RCC 7860 (cell line): ENCODE data around the gene PARL.
"Not testable (repeated sequence)": the region's sequence is repeated elsewhere in the genome, so short reads cannot be mapped to it uniquely, and the experiment has no call there.

ENCODE experiments used
- DNase-seq: peaks from one replicate; pipeline ENCODE4 v3.0.0-alpha.2; 2015; ENCODE audit warnings: low spot score
- FAIRE-seq: peaks from 2 replicates; lab custom pipeline; 2012; peaks lifted over from hg19 to GRCh38; lab: Jason Lieb, UNC

PARL gene

GRCh38 chr3:183906234-183906921 is 21.7 kb upstream of the PARL start:
- no peak for FAIRE-seq

GRCh38 chr3:183904833-183905780 is 20.4 kb upstream of the PARL start:
- no peak for FAIRE-seq
- no peak for DNase-seq

More at GRCh38 chr3:183906234-183906921, 21.7 kb upstream of the PARL start:
- no peak for DNase-seq

GRCh38 chr3:183898028-183898431 is 13.3 kb upstream of the PARL start:
- no peak for FAIRE-seq
- no peak for DNase-seq

GRCh38 chr3:183897606-183898005 is 12.9 kb upstream of the PARL start:
- DNase-seq (no peak), FAIRE-seq (no peak)

GRCh38 chr3:183896610-183897009 is 11.9 kb upstream of the PARL start:
- FAIRE-seq (no peak), DNase-seq (no peak)

GRCh38 chr3:183896184-183896583 is 11.5 kb upstream of the PARL start:
- FAIRE-seq (no peak), DNase-seq (no peak)

- DNase-seq (no peak), FAIRE-seq (no peak)
Observed at GRCh38 chr3:183895774-183896173, 11.1 kb upstream of the PARL start.

- peak; percentile 51 for DNase-seq
- peak; percentile 65 for FAIRE-seq
Observed at GRCh38 chr3:183895296-183895695, 10.6 kb upstream of the PARL start.

GRCh38 chr3:183892610-183893214 is 8.0 kb upstream of the PARL start:
- DNase-seq (no peak), FAIRE-seq (no peak)

- no peak for DNase-seq
- no peak for FAIRE-seq
Observed at GRCh38 chr3:183885766-183886165, 1.1 kb upstream of the PARL start.

- no peak for DNase-seq
- no peak for FAIRE-seq
Observed at GRCh38 chr3:183884097-183884426, 618 bp downstream of the PARL start.

GRCh38 chr3:183883291-183884096 is 1.2 kb downstream of the PARL start:
- FAIRE-seq: no peak
- DNase-seq: no peak

GRCh38 chr3:183880121-183880520 is 4.6 kb downstream of the PARL start:
- no peak for DNase-seq

GRCh38 chr3:183879243-183879642 is 5.4 kb downstream of the PARL start:
- FAIRE-seq: no peak
- DNase-seq: no peak

More at GRCh38 chr3:183880121-183880520, 4.6 kb downstream of the PARL start:
- no peak for FAIRE-seq

GRCh38 chr3:183878071-183878470 is 6.6 kb downstream of the PARL start:
- no peak for DNase-seq
- FAIRE-seq: no peak

GRCh38 chr3:183877227-183877626 is 7.5 kb downstream of the PARL start:
- FAIRE-seq, DNase-seq: not testable (repeated sequence)

- FAIRE-seq (no peak), DNase-seq (no peak)
Observed at GRCh38 chr3:183875411-183875810, 9.3 kb downstream of the PARL start.

- FAIRE-seq: no peak
- no peak for DNase-seq
Observed at GRCh38 chr3:183873914-183874313, 10.8 kb downstream of the PARL start.

- FAIRE-seq: no peak
- DNase-seq: no peak
Observed at GRCh38 chr3:183871541-183871940, 13.1 kb downstream of the PARL start.

GRCh38 chr3:183870563-183870962 is 14.1 kb downstream of the PARL start:
- FAIRE-seq (no peak), DNase-seq (no peak)

- no peak for FAIRE-seq
- DNase-seq: no peak
Observed at GRCh38 chr3:183868796-183869195, 15.9 kb downstream of the PARL start.
